ENCODE results near the gene DUS1L. TPM values are rescaled to one million over a fixed set of nuclear protein-coding genes. Genes with fewer than 3 reads are reported as not detected.

The DUS1L gene
- polyA plus RNA-seq (49.1 to 68.3 TPM (median 52.0 TPM) in 3 replicates), polyA minus RNA-seq (20.4 to 46.2 TPM (median 22.9 TPM) in 3 replicates)
- 24.6 TPM for polyA plus RNA-seq (2011; ENCODE audit: low read depth)
- polyA plus RNA-seq (2011; cell fraction: cytosol; rRNA removed), result 50.8 and 74.9 TPM in 2 replicates
- 137 and 163 TPM in 2 replicates for polyA plus RNA-seq (2011; cell fraction: nucleus; rRNA removed)
- 70.2 and 83.6 TPM in 2 replicates for polyA plus RNA-seq (2012; ENCODE audit: low replicate concordance)
- polyA minus RNA-seq (2011; cell fraction: cytosol; rRNA and poly(A)+ RNA removed), result 52.2 TPM
- 31.5 and 31.8 TPM in 2 replicates for polyA minus RNA-seq (2011; cell fraction: nucleus; rRNA and poly(A)+ RNA removed)

DNA sequence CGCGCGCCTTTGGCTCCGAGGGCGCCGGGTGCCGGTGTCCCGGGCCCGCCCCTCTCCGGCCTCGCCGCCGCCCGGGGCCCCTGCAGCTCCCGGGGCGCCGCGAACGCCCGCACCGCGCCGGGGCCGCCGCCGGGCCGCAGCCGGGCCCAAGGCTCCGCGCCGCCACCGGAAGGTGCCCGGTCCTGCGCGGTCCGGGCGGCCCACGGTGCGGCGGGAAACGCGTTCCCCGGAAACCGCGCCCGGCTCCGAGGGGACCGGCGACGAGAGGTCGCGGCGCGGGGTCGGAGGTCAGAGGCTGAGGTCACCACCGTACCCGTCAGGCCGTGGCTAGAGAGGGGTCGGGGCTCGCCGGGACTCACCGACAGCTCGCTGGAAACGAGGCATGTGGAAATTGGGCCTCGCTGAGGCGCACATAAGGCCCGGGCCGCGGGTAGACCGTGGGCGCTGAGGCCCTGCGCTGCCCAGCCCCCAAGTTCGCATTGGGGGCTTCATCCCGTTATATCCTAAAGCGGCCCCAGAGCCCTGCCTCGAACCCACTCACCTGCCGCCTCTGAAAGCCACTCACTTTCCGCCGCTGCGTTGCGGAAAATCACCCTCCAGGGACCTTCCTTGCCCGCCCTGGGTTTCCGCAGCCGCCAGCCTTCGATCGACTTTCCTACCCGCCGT lies at the start of gene DUS1L:
TSS of gene DUS1L (minus strand) at position 167 of the 666 bp plus-strand sequence. CDS start 745 bp downstream, outside the sequence.
- Histone ChIP-seq H3K4me2 (ENCODE audit: control insufficient read depth, extremely low read depth, insufficient read depth, low read depth, low read length) (peak within 1 kb of the TSS; percentile 93), H3K79me2 (ENCODE audit: control insufficient read depth, insufficient read depth, low read length) (peaks cover 20% of the 10 kb centered on the region), H3K27ac (ENCODE audit: control insufficient read depth, insufficient read depth, low read length) (peak within 1 kb of the TSS; percentile 52), H4K20me1 (ENCODE audit: control insufficient read depth, extremely low read depth, insufficient read depth, low read length) (peaks cover 9% of the 10 kb centered on the region), H3K27me3 (ENCODE audit: control insufficient read depth, extremely low read depth, insufficient read depth, low read length) (no peaks in the 10 kb centered on the region), H3K36me3 (ENCODE audit: control insufficient read depth in 2 of 2, extremely low read depth in 1 of 2, insufficient read depth in 2 of 2, low read length in 2 of 2) (peaks cover 12 to 16% of the 10 kb centered on the region in 2 experiments), H3K9ac (ENCODE audit: control insufficient read depth, extremely low read depth, insufficient read depth, low read length) (peak within 1 kb of the TSS; percentile 83), H2AFZ (ENCODE audit: control insufficient read depth, low read length) (peak within 1 kb of the TSS; percentile 97), H3K4me3 (ENCODE audit: control insufficient read depth in 2 of 3, extremely low read depth in 1 of 3, insufficient read depth in 2 of 3, low read depth in 1 of 3, low read length in 3 of 3) (peak within 1 kb of the TSS; percentile 78 to 84 (median 84)), H3K4me1 (ENCODE audit: control insufficient read depth, extremely low read depth, insufficient read depth, low read length) (peaks cover 13% of the 10 kb centered on the region), H3K9me3 (ENCODE audit: control insufficient read depth, low read depth, low read length) (no peaks in the 10 kb centered on the region), H3K9me1 (ENCODE audit: control insufficient read depth, extremely low read depth, insufficient read depth, low read length) (no peaks in the 10 kb centered on the region)
- no peak for FAIRE-seq
- no peak for DNase-seq (ENCODE audit: low read depth, low spot score)
- TF ChIP-seq CTCF (optimal IDR thresholded peaks at IDR 0.05 in 1 of 3, IDR thresholded peaks at IDR 0.05 in 1 of 3, conservative IDR thresholded peaks at IDR 0.05 in 1 of 3; ENCODE audit: extremely low read depth in 1 of 3, insufficient read depth in 2 of 3, low read length in 3 of 3) (no peak), EZH2 (IDR thresholded peaks at IDR 0.05; ENCODE audit: low read length) (no peak)
- dilution Hi-C loops (cut with MboI; ENCODE audit: extremely low pct_ligation_motif_present, low sequenced_read_pairs), result no loop called here

DNA sequence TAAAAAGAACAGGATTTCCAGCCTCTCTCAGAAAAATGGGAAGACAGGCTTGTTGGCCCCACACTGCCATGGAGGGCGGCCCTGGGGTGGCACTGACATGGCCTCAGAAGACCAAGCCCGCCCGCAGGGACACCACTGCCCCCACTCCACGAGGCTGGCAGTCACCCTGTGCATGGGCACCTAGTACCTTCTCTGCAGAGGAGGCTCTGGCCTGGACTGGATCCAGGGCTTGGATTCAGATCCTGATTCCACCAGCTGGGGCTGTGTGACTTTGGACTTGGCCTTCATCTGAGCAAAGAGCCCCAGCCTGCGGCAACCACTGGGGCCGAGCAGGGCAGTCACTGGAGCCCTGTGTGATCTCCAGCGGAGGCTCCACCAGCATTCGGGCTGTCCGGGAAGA lies 49.3 kb upstream of the DUS1L start:
- Histone ChIP-seq H3K27ac (ENCODE audit: control insufficient read depth, insufficient read depth, low read length) (no peak overlapping the region), H3K36me3 (ENCODE audit: control insufficient read depth in 2 of 2, extremely low read depth in 1 of 2, insufficient read depth in 2 of 2, low read length in 2 of 2) (peaks cover 6 to 15% of the 10 kb centered on the region in 2 experiments), H3K4me2 (ENCODE audit: control insufficient read depth, extremely low read depth, insufficient read depth, low read depth, low read length) (no peak overlapping the region), H3K9me1 (ENCODE audit: control insufficient read depth, extremely low read depth, insufficient read depth, low read length) (no peaks in the 10 kb centered on the region), H2AFZ (ENCODE audit: control insufficient read depth, low read length) (no peak overlapping the region), H3K4me1 (ENCODE audit: control insufficient read depth, extremely low read depth, insufficient read depth, low read length) (peaks cover 4% of the 10 kb centered on the region), H3K9ac (ENCODE audit: control insufficient read depth, extremely low read depth, insufficient read depth, low read length) (no peak overlapping the region), H3K27me3 (ENCODE audit: control insufficient read depth, extremely low read depth, insufficient read depth, low read length) (no peaks in the 10 kb centered on the region), H4K20me1 (ENCODE audit: control insufficient read depth, extremely low read depth, insufficient read depth, low read length) (no peaks in the 10 kb centered on the region), H3K79me2 (ENCODE audit: control insufficient read depth, insufficient read depth, low read length) (no peaks in the 10 kb centered on the region), H3K9me3 (ENCODE audit: control insufficient read depth, low read depth, low read length) (no peaks in the 10 kb centered on the region), H3K4me3 (ENCODE audit: control insufficient read depth in 2 of 3, extremely low read depth in 1 of 3, insufficient read depth in 2 of 3, low read depth in 1 of 3, low read length in 3 of 3) (no peak overlapping the region)
- DNase-seq (ENCODE audit: low read depth, low spot score) (no peak), FAIRE-seq (no peak)
- dilution Hi-C loops (cut with MboI; ENCODE audit: extremely low pct_ligation_motif_present, low sequenced_read_pairs), result no loop called here
- TF ChIP-seq EZH2 (IDR thresholded peaks at IDR 0.05; ENCODE audit: low read length) (no peak), CTCF (optimal IDR thresholded peaks at IDR 0.05 in 1 of 3, IDR thresholded peaks at IDR 0.05 in 1 of 3, conservative IDR thresholded peaks at IDR 0.05 in 1 of 3; ENCODE audit: extremely low read depth in 1 of 3, insufficient read depth in 2 of 3, low read length in 3 of 3) (no peak)

All from keratinocyte (primary cell).